Transverse colon (tissue), 4 donors: ENCODE data around the gene CARD6. TPM values are rescaled to one million over a fixed set of nuclear protein-coding genes. Genes with fewer than 3 reads are reported as not detected.

Experiments used
- DNase-seq: peaks from one replicate; pipeline ENCODE4 v3.0.0-alpha.2; 2019
- H3K27ac ChIP-seq, 4 donors: fragments of 200-600 bp; sonication (generic); 2 replicates each; pipeline ENCODE4 v1.5.1; 2016 to 2018; ENCODE audit warnings: inconsistent platforms in 4 of 4
- H3K27me3 ChIP-seq: fragments of 200-600 bp; sonication (generic); 2 replicates; pipeline ENCODE4 v1.5.1; 2017; ENCODE audit warnings: inconsistent platforms
- H3K36me3 ChIP-seq, 4 donors: fragments of 200-600 bp; sonication (generic); 2 replicates each; pipeline ENCODE4 v1.5.1; 2017 to 2019; ENCODE audit warnings: inconsistent platforms in 4 of 4
- H3K4me1 ChIP-seq, 4 donors: fragments of 200-600 bp; sonication (generic); 2 replicates each; pipeline ENCODE4 v1.5.1; 2017 to 2020; ENCODE audit warnings: inconsistent platforms in 4 of 4
- H3K4me3 ChIP-seq, 4 donors: fragments of 200-600 bp; sonication (generic); 1 replicate in 1 of 4; 2 replicates in 3 of 4; pipeline versions ENCODE4 v1.5.1 to v1.6.1; 2017 to 2019; ENCODE audit warnings: inconsistent platforms in 4 of 4
- H3K9me3 ChIP-seq, 2 donors: fragments of 200-600 bp; sonication (generic); 2 replicates each; pipeline ENCODE4 v1.5.1; 2017 to 2019; ENCODE audit warnings: inconsistent platforms in 2 of 2
- EP300 ChIP-seq: sonication (generic); formaldehyde crosslinking; IDR thresholded peaks from one replicate; pipeline ENCODE4 v1.6.1; 2017; ENCODE audit warnings: antibody characterized with exemption, low read depth
- POLR2A ChIP-seq: fragments of 450-650 bp; IDR thresholded peaks from one replicate; pipeline ENCODE4 v1.6.1; 2016; ENCODE audit warnings: antibody characterized with exemption, mild to moderate bottlenecking, moderate library complexity
- POLR2AphosphoS5 ChIP-seq, 3 donors: sonication (generic); formaldehyde crosslinking; IDR thresholded peaks; one replicate each; pipeline ENCODE4 v1.6.1; 2016; ENCODE audit warnings: antibody characterized with exemption in 3 of 3
- WGBS, 2 donors: methylation state at CpG; one replicate each; pipeline ENCODE4 v1.1.5; 2018; ENCODE audit warnings: low coverage in 1 of 2; 5-methylcytosine and 5-hydroxymethylcytosine counted together
- in situ Hi-C, 4 donors: fragments of 200-750 bp; cut with MboI; loops; one replicate each; pipeline versions ENCODE4 v1.15.0 to v1.15.1; 2017; ENCODE audit warnings: low sequenced_read_pairs in 3 of 4, low pct_ligation_motif_present in 1 of 4, low pct_unique_long_range_greater_than_20kb in 1 of 4
- intact Hi-C: fragments of 100-400 bp; cut with DNase I; formaldehyde crosslinking; loops from one replicate; pipeline ENCODE4 v1.15.1; 2023; ENCODE audit warnings: low total_unique reads
- total RNA-seq, 4 donors: library from RNA; depleted of rRNA; stranded (reverse); fragments of >200 nt; gene quantifications; one replicate each; pipeline ENCODE4 v1.1.0, GENCODE V29; 2016
- TF ChIP-seq, protein P1 (sequence below), 5 experiments: fragments of 200-600 bp in 3 of 5; fragments of 450-650 bp in 2 of 5; sonication (generic) in 3 of 5; IDR thresholded peaks; 1 replicate in 2 of 5; 2 replicates in 3 of 5; pipeline ENCODE4 v1.5.1; 2016 to 2017; ENCODE audit warnings: antibody characterized with exemption in 5 of 5, inconsistent platforms in 3 of 5, mild to moderate bottlenecking in 2 of 5, moderate library complexity in 1 of 5

CARD6 gene
- total RNA-seq, 4 donors from 2014 or later: 0.60 to 4.4 (median 3.0) TPM

DNA sequence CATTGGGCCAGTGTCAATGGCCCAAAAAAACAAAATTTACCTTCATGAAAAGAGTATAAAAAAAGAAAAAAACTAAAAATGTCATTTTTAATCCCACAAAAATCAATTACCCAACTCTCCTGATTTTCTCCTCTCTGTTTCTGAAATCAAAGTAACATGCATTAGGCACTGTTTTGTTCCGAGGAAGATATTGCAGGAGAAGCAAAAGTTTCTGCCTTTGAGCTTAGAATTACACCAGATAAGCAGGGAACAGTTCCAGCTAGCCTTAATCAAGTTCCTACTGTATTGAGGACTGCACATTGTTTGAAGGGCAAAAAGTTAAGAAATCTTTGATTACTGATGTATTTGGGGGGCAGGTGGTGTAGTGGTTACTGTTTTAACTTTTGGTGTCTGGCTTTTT lies 41.9 kb upstream of the CARD6 start:
- DNase-seq: no peak
- in situ Hi-C loops (no loop called here), intact Hi-C loops (no loop called here)
- Histone ChIP-seq H3K4me1 (peaks cover 14 to 35% (median 24%) of the 10 kb centered on the region in 4 donors), H3K9me3 (no peaks in the 10 kb centered on the region), H3K4me3 (peak overlapping the region in 2 of 4 donors; percentile 91 to 94), H3K36me3 (no peaks in the 10 kb centered on the region), H3K27ac (peak overlapping the region; percentile 89 to 98 (median 94)), H3K27me3 (no peaks in the 10 kb centered on the region)
- TF ChIP-seq EP300 (no peak), POLR2A (no peak), POLR2AphosphoS5 (IDR thresholded peaks at IDR 0.05) (no peak)
- TF ChIP-seq, protein P1, sequence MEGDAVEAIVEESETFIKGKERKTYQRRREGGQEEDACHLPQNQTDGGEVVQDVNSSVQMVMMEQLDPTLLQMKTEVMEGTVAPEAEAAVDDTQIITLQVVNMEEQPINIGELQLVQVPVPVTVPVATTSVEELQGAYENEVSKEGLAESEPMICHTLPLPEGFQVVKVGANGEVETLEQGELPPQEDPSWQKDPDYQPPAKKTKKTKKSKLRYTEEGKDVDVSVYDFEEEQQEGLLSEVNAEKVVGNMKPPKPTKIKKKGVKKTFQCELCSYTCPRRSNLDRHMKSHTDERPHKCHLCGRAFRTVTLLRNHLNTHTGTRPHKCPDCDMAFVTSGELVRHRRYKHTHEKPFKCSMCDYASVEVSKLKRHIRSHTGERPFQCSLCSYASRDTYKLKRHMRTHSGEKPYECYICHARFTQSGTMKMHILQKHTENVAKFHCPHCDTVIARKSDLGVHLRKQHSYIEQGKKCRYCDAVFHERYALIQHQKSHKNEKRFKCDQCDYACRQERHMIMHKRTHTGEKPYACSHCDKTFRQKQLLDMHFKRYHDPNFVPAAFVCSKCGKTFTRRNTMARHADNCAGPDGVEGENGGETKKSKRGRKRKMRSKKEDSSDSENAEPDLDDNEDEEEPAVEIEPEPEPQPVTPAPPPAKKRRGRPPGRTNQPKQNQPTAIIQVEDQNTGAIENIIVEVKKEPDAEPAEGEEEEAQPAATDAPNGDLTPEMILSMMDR (IDR thresholded peaks at IDR 0.05): no peak
- 0 to 25% methylated on average over 1 of the region's 1 CpG for WGBS, 2 donors

DNA sequence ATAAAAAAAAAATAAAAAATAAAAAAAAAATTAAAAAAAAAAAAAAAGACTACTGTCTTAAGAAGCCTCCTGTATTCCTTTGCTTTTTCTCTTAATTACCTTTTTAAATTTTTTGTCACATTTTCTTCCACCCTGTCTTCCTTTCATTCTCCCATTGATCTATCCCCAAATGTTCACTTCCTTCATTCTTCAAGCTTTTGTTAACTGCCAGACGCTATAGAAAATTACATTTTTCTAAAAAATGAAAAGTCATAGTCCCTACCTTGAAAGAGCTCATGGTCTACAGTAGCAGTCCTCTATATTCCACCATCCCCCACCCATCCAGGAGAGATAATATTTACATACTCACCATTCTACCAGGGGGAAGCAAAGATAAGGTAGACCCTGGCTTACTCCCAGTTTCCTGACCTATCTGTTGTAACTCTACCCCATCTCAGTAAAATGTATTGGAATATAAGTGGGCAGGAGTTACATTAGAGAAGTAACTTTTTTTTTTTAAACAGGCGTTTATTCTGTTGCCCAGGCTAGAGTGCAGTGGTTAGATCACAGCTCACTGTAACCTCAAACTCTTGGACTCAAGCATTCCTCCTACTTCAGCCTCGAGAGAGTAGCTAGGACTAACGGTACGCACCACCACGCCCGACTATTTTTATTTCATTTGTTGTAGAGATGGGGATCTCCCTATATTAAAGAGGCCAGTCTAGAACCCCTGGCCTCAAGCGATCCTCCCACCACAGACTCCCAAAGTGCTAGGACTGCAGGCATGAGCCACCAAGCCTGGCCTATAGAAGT lies 39.2 kb upstream of the CARD6 start:
- no peaks in the 10 kb centered on the region for H3K27me3 ChIP-seq
- peaks cover 2 to 14% (median 7%) of the 10 kb centered on the region in 4 donors for H3K4me1 ChIP-seq
- DNase-seq: no peak
- no peaks in the 10 kb centered on the region for H3K36me3 ChIP-seq
- TF ChIP-seq, protein P1 (IDR thresholded peaks at IDR 0.05): no peak
- TF ChIP-seq POLR2A (no peak), EP300 (no peak), POLR2AphosphoS5 (IDR thresholded peaks at IDR 0.05) (no peak)
- no peaks in the 10 kb centered on the region for H3K9me3 ChIP-seq
- no peak overlapping the region for H3K27ac ChIP-seq
- WGBS, 2 donors: 80 to 100% methylated on average over 1 to 8 of the region's 8 CpGs
- intact Hi-C loops: no loop called here
- no peak overlapping the region for H3K4me3 ChIP-seq
- in situ Hi-C loops: no loop called here

DNA sequence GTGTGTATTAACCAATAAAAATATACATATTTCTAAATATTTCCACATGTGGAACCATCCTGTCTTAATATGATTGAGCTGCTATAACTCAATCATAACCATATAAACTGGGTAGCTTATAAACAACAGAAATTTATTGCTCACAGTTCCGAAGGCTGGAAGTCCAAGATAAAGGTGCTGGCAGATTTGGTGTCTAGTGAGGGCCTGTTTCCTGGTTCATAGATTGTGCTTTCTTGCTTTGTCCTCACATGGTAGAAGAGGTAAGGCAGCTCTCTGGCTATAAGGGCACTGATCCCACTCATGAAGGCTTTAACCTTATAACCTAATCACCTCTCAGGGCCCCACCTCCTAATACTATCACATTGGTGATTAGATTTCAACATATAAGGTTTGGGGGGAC lies 29.0 kb upstream of the CARD6 start:
- no peaks in the 10 kb centered on the region for H3K36me3 ChIP-seq
- H3K4me1 ChIP-seq: no peaks in the 10 kb centered on the region
- H3K27ac ChIP-seq: no peak overlapping the region
- H3K4me3 ChIP-seq: no peak overlapping the region
- TF ChIP-seq, protein P1 (IDR thresholded peaks at IDR 0.05): no peak
- no peak for TF ChIP-seq POLR2A
- no peak for TF ChIP-seq EP300
- no peak for TF ChIP-seq POLR2AphosphoS5 (IDR thresholded peaks at IDR 0.05)
- H3K9me3 ChIP-seq: no peaks in the 10 kb centered on the region
- H3K27me3 ChIP-seq: no peaks in the 10 kb centered on the region
- in situ Hi-C loops (no loop called here), intact Hi-C loops (no loop called here)
- WGBS, 2 donors: 29 to 67% methylated on average over 1 of the region's 1 CpG
- no peak for DNase-seq

DNA sequence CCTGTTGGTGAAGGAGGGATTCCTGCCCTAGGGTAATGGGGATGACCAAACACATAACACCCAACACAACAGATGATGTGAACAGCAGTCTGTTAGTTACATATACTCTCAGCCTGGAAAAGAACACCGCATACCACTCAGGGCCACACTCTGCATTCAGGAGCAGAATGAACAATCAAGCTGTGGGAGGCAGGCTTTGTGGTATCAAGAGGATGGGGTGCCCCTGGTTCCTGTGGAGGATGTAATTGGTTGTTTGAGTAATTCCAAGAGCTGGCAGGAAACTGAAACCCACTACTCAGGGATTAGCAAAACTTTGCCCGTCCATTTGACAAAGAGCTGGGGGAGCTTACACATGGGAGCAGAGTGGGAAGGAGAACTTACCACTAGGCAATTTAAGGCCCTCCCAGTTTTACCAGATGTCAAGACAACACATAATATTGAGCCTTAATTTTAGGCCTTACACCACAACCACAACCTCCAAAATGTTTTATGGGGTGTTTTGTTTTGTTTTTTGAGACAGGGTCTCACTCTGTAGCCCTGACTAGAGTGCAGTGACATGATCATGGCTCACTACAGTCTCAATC lies 27.4 kb upstream of the CARD6 start:
- in situ Hi-C loops (no loop called here), intact Hi-C loops (no loop called here)
- no peak for TF ChIP-seq POLR2AphosphoS5 (IDR thresholded peaks at IDR 0.05)
- no peak for TF ChIP-seq POLR2A
- no peaks in the 10 kb centered on the region for H3K27me3 ChIP-seq
- no peak overlapping the region for H3K27ac ChIP-seq
- WGBS, 2 donors: 73 to 75% methylated on average over 1 to 2 of the region's 2 CpGs
- H3K9me3 ChIP-seq: no peaks in the 10 kb centered on the region
- H3K4me1 ChIP-seq: no peaks in the 10 kb centered on the region
- no peaks in the 10 kb centered on the region for H3K36me3 ChIP-seq
- no peak overlapping the region for H3K4me3 ChIP-seq
- no peak for DNase-seq
